Liver (tissue), 9 donors: Measurements from ENCODE around the gene SOHLH1. TPM values are rescaled to one million over a fixed set of nuclear protein-coding genes. Genes with fewer than 3 reads are reported as not detected.

ENCODE experiments used
- DNase-seq: peaks from one replicate; pipeline ENCODE4 v3.0.0-alpha.2; 2017; ENCODE audit warnings: low spot score
- H3K27ac ChIP-seq, 2 donors: one replicate each; pipeline ENCODE4 v1.7.0; 2013; ENCODE audit warnings: inconsistent platforms in 2 of 2, low read length in 2 of 2, control low read depth in 1 of 2, low read depth in 1 of 2, mild to moderate bottlenecking in 1 of 2
- H3K27me3 ChIP-seq, 4 donors: one replicate each; pipeline versions ENCODE4 v1.6.1 to v1.7.0; 2013; ENCODE audit warnings: low read length in 3 of 4, inconsistent platforms in 1 of 4, mild to moderate bottlenecking in 1 of 4, moderate library complexity in 1 of 4; ENCODE audit not compliant: control insufficient read depth in 4 of 4, insufficient read depth in 4 of 4
- H3K36me3 ChIP-seq, 4 donors: one replicate each; pipeline versions ENCODE4 v1.6.1 to v1.7.0; 2013; ENCODE audit warnings: low read length in 3 of 4, mild to moderate bottlenecking in 3 of 4, low read depth in 1 of 4, moderate library complexity in 1 of 4; ENCODE audit not compliant: control insufficient read depth in 4 of 4, insufficient read depth in 3 of 4
- H3K4me1 ChIP-seq, 4 donors: one replicate each; pipeline versions ENCODE4 v1.6.1 to v1.7.0; 2013; ENCODE audit warnings: low read length in 3 of 4, mild to moderate bottlenecking in 3 of 4, moderate library complexity in 1 of 4; ENCODE audit not compliant: control insufficient read depth in 4 of 4, insufficient read depth in 4 of 4
- H3K4me3 ChIP-seq, 3 donors: one replicate each; pipeline versions ENCODE4 v1.6.1 to v1.7.0; 2013; ENCODE audit warnings: low read length in 3 of 3, control low read depth in 1 of 3, low read depth in 1 of 3, mild to moderate bottlenecking in 1 of 3
- H3K9ac ChIP-seq, 2 donors: one replicate each; pipeline ENCODE4 v1.7.0; 2013; ENCODE audit warnings: low read length in 2 of 2, mild to moderate bottlenecking in 2 of 2, moderate library complexity in 2 of 2, control low read depth in 1 of 2, low read depth in 1 of 2
- H3K9me3 ChIP-seq, 4 donors: one replicate each; pipeline versions ENCODE4 v1.6.1 to v1.7.0; 2013; ENCODE audit warnings: low read length in 3 of 4; ENCODE audit not compliant: control insufficient read depth in 4 of 4
- ATF3 ChIP-seq: IDR thresholded peaks from 2 replicates; pipeline ENCODE4 v1.6.1; 2016; ENCODE audit warnings: antibody characterized with exemption
- CTCF ChIP-seq: fragments of 150-350 bp; IDR thresholded peaks from 2 replicates; pipeline ENCODE4 v1.5.1; 2017; ENCODE audit warnings: improper control_type of control experiment, low read depth, low read length; ENCODE audit not compliant: missing input control
- EGR1 ChIP-seq, 2 donors: IDR thresholded peaks; 2 replicates each; pipeline ENCODE4 v1.6.1; 2016 to 2018; ENCODE audit warnings: antibody characterized with exemption in 2 of 2, low read depth in 2 of 2
- FOXA1 ChIP-seq: IDR thresholded peaks from 2 replicates; pipeline ENCODE4 v1.6.1; 2016; ENCODE audit warnings: antibody characterized with exemption
- FOXA2 ChIP-seq: IDR thresholded peaks from 2 replicates; pipeline ENCODE4 v1.6.1; 2016; ENCODE audit warnings: antibody characterized with exemption
- GABPA ChIP-seq, 2 donors: IDR thresholded peaks in 1 of 2; conservative IDR thresholded peaks in 1 of 2; 2 replicates each; pipeline ENCODE4 v1.6.1; 2016; ENCODE audit warnings: antibody characterized with exemption in 2 of 2, mild to moderate bottlenecking in 1 of 2, moderate library complexity in 1 of 2
- HNF4A ChIP-seq, 2 donors: conservative IDR thresholded peaks; 2 replicates each; pipeline ENCODE4 v1.6.1; 2016; ENCODE audit warnings: antibody characterized with exemption in 2 of 2, mild to moderate bottlenecking in 2 of 2
- HNF4G ChIP-seq: IDR thresholded peaks from 2 replicates; pipeline ENCODE4 v1.6.1; 2016; ENCODE audit warnings: antibody characterized with exemption
- JUND ChIP-seq, 2 donors: IDR thresholded peaks; 2 replicates each; pipeline ENCODE4 v1.6.1; 2016; ENCODE audit warnings: antibody characterized with exemption in 2 of 2
- MAX ChIP-seq: IDR thresholded peaks from 2 replicates; pipeline ENCODE4 v1.6.1; 2016; ENCODE audit warnings: antibody characterized with exemption
- NR2F2 ChIP-seq: IDR thresholded peaks from 2 replicates; pipeline ENCODE4 v1.6.1; 2016; ENCODE audit warnings: antibody characterized with exemption
- RAD21 ChIP-seq, 2 donors: IDR thresholded peaks; 2 replicates each; pipeline ENCODE4 v1.6.1; 2016; ENCODE audit warnings: antibody characterized with exemption in 2 of 2, mild to moderate bottlenecking in 2 of 2
- REST ChIP-seq: IDR thresholded peaks from 2 replicates; pipeline ENCODE4 v1.6.1; 2016; ENCODE audit warnings: antibody characterized with exemption, mild to moderate bottlenecking
- TAF1 ChIP-seq: conservative IDR thresholded peaks from 2 replicates; pipeline ENCODE4 v1.6.1; 2016; ENCODE audit warnings: antibody characterized with exemption, mild to moderate bottlenecking
- YY1 ChIP-seq: IDR thresholded peaks from 2 replicates; pipeline ENCODE4 v1.6.1; 2016; ENCODE audit warnings: antibody characterized with exemption, mild to moderate bottlenecking
- ZBTB33 ChIP-seq: IDR thresholded peaks from 2 replicates; pipeline ENCODE4 v1.6.1; 2016; ENCODE audit warnings: antibody characterized with exemption
- WGBS: extraction: QIAGEN DNeasy Blood & Tissue Kit; methylation state at CpG from one replicate; pipeline ENCODE4 v1.1.7; 2013; 5-methylcytosine and 5-hydroxymethylcytosine counted together
- polyA plus RNA-seq, 2 donors: library from polyadenylated mRNA; stranded (reverse) in 1 of 2; unstranded in 1 of 2; fragments of 200-250 nt in 1 of 2; fragments of >200 nt in 1 of 2; fragmentation: Nextera tagmentation in 1 of 2; extraction: Ambion mirVana in 1 of 2; gene quantifications; one replicate each; pipeline versions ENCODE4 v1.2.1 to v1.2.3, GENCODE V29; 2013 to 2015
- total RNA-seq, 2 donors: library from RNA; depleted of rRNA; stranded (reverse); fragments of >200 nt; gene quantifications; one replicate each; pipeline ENCODE4 v1.2.3, GENCODE V29; 2014
- donor health status: healthy.
- donor health status: healthy.
- donor health status: healthy.
- donor health status: healthy.
- donor health status: healthy.

Gene SOHLH1
- total and polyA plus RNA-seq, 4 donors, result not detected

- Histone ChIP-seq H3K4me3 (no peak overlapping the region), H3K27me3 (peaks cover 0 to 2% (median 0%) of the 10 kb centered on the region in 4 donors), H3K36me3 (no peaks in the 10 kb centered on the region), H3K27ac (no peak overlapping the region), H3K4me1 (no peaks in the 10 kb centered on the region), H3K9ac (no peak overlapping the region), H3K9me3 (no peaks in the 10 kb centered on the region)
- no peak for TF ChIP-seq HNF4G
- TF ChIP-seq REST, result no peak
- no peak for TF ChIP-seq JUND (IDR thresholded peaks at IDR 0.05)
- TF ChIP-seq YY1, result no peak
- no peak for TF ChIP-seq ZBTB33
- TF ChIP-seq CTCF, result no peak
- no peak for TF ChIP-seq RAD21 (IDR thresholded peaks at IDR 0.05)
- TF ChIP-seq GABPA (IDR thresholded peaks at IDR 0.05 in 1 of 2, conservative IDR thresholded peaks at IDR 0.05 in 1 of 2), result no peak
- TF ChIP-seq FOXA1, result no peak
- TF ChIP-seq EGR1 (IDR thresholded peaks at IDR 0.05; ENCODE audit: low read depth in 2 of 2), result no peak
- no peak for TF ChIP-seq MAX
- TF ChIP-seq HNF4A (conservative IDR thresholded peaks at IDR 0.05), result no peak
- TF ChIP-seq TAF1, result no peak
- no peak for TF ChIP-seq FOXA2
- TF ChIP-seq NR2F2, result no peak
- no peak for TF ChIP-seq ATF3
- DNase-seq, result no peak
- 52% methylated on average over 17 of the region's 17 CpGs for WGBS
These were observed 27.7 kb downstream of the SOHLH1 start for GRCh38 chr9:135671591-135672041.
